Measurements from ENCODE around the gene PLPP1.

The PLPP1 gene

DNA sequence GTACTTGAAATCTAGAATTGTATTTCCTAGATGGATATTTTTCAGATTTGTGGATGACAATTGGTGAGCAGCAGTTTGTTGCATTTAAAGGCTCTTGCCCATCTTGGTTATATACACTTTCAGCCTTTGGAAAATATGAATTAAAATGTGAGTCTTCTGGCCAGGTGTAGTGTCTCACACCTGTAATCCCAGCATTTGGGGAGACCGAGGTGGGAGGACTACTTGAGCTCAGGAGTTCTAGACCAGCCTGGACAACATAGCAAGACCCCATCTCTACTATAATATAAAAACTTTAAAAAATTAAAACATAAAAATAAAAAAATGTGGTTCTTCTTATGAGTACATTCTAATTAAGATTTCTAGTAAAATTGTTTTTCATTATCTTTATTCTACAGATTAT, 125.0 kb downstream of the PLPP1 start:
- DNase-seq (ENCODE audit: low read depth in 2 of 3, low spot score in 2 of 3): no peak

DNA sequence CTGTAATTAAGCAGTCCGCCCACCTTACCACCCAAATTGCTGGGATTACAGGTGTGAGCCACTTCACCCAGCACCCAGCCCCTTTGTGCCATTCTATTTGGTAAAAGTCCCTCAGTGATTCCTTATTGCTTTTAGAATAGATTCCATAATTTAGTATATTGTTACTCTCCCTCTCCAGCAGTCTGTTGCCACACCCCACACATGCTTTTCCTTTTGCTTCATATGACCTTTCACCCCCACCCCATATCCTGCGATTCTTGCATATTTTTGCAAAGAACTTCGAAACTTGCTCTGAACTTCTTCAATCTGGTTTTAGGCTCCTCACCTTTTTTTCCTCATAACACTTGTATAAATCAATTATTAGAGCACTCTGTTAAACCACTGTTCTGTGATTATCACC, 126.8 kb downstream of the PLPP1 start:
- no peak for DNase-seq (ENCODE audit: low read depth in 2 of 3, low spot score in 2 of 3)

DNA sequence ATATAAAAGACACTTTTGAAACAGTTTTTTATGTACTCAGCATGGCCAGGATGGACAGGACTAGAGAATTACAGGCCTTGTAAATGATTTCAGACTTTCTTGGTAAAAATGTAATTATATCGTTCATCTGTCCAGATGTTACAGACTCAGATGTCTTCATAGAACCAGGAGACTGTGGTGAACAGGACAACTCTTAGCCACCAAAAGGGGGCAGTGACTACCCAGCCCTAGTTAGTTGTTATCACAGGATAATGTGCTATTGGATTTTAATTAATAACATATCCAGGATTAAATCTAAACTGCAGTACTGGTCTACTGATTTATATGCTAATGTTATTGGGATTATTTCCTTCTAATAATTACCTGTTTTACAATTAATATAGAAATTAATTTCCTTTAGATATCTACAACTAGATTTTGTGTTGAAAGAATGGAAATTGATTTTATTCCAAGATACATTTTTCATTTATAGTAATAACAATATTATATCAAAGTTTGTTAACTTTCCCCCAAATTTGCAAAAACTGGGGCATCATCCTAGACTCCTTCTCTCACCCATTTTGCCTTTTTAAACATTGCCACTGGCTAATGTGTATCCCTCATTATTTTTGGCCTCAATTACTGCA, 127.6 kb downstream of the PLPP1 start:
- DNase-seq (ENCODE audit: low read depth in 2 of 3, low spot score in 2 of 3): no peak

DNA sequence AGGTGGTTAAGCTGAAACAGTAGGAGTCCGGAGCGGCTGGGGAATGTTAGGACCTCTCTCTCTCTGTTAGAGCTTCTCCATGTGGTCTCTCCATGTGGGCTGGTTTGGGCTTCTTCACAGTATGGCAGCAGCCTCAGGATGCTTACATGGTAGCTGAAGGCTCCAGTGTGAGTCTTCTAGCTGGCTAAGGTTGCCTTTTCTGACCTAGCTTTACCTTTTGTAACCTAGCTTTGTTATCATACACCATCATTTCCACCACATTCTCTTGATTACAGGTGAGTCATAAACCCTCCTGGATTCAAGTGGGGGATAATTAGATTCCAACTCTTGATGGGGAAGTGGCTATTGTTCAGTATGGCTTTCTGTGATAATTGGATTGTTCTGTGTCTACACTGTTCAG, 128.5 kb downstream of the PLPP1 start:
- DNase-seq (ENCODE audit: low read depth in 2 of 3, low spot score in 2 of 3): no peak

DNA sequence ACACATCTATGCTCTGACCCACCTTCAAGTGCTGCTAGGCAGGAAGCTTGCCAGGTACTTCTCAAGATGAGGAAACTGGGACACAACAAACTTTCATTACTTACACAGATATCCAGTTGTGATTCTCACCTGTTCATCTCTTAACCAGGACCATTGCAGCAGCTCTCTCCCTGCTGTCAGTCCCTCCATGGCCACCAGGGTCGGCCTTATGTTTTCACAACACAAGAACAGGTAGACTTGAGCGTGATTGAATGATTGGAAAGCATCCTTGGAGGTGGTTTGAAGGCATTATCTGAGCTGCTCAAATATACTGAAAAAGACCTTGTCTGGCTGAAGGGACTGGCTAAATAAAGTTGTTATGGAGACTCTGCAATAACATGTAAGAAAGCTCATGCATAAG, 132.6 kb downstream of the PLPP1 start:
- DNase-seq (ENCODE audit: low read depth in 2 of 3, low spot score in 2 of 3): no peak

DNA sequence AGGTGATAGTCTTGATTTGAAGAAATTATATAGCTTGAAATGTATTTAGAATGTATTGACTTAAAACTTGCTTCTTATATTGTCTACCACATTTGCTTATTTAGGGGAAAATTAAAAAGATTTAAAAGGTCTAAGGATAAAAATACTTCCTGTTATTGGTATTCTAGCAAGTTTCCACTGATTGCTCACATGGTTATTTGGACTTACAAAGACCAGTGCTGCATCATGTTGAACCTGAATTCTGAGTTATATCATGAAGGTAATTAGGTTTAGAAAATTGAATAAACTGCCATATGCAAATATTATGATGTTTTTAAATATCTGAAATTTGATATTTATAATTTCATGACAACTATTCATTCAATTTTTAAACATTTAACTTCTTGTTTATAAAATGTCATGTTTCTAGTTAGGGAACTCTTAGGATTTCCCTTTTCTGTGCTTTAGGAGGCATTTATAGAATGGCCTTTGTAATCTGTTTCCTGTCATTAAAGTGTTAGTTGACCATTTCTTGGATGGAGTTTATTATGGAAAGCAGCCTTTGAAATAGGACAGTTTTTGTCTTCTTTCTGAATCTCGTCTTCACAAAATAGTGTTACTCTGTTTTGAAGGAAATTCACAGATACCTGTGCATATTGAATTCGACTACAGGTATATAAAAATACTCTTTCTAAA, 141.1 kb downstream of the PLPP1 start:
- no peak for DNase-seq (ENCODE audit: low read depth in 2 of 3, low spot score in 2 of 3)

DNA sequence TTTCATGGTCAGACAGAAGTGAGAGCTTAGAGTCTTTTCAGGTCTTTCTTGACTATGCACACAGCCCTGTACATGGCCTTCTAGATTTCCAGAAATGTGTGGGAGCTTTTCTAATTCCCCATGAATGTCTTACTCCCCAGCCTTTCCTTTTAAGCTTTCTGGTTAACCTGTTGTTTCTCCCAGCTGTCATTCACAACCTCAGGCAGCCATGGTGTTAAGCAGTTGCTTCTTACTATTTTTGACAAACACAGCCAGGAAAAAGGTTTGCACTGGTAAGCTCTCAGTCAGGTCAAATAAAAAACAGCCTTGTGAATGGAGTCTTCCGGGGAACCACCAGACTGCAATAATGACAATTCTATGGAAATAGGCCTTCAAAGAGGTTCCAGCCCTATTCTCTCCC, 142.1 kb downstream of the PLPP1 start:
- DNase-seq (ENCODE audit: low read depth in 2 of 3, low spot score in 2 of 3): no peak

DNA sequence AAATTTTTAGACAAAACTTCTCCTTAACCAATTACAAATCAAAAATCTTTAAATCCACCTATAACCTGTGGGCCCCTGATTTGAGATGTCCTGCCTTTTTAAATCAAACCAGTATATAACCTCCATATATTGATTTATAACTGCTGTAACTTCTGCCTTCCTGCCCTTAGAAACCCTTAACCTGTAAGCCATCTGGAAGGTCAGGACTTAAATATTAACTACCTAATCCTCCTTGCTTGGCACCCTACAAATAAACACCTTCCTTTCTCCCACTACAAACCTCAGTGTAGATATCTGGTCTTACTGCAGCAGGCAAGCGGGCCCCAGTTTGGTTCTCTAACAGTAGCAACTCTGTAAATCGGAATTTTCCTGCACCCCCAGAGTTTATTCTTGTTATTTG, 143.1 kb downstream of the PLPP1 start:
- DNase-seq (ENCODE audit: low read depth in 2 of 3, low spot score in 2 of 3): no peak

DNA sequence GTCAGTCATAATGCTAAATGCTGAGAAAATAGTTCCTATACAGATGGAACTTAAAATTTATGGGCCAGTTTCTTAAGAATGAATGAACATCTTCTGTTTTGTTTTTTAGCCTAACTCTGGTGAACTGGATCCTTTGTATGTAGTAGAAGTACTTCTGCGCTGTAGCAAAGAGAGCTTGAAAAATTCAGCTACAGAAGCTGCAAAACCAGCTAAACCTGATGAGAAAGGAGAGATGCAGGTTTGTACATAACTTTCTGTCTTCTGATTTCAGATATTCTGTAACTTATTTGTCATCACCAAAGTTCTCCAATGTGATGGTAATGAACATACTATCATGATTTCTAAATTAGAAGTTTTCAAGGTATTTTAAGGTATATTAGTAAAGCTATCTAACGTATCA, 146.9 kb downstream of the PLPP1 start:
- DNase-seq (ENCODE audit: low read depth in 2 of 3, low spot score in 2 of 3): no peak

DNA sequence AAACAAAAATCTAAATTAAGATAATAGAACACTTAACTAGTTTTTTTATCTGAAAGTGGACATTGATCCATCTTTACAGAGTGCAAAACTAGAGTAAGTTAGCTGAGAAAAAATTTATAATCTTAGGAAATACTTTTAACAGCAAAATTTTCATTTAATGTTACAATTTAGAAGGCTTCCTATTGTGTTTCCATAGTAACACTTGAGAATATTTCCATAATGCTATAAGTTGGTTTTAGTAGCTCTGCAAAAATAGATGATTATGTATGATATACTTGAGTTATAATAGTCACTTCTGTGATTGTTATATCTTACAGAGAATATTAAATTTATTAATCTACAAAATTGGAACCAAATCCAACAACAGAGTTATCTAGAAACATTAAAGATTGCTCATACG, 148.4 kb downstream of the PLPP1 start:
- no peak for DNase-seq (ENCODE audit: low read depth in 2 of 3, low spot score in 2 of 3)

DNA sequence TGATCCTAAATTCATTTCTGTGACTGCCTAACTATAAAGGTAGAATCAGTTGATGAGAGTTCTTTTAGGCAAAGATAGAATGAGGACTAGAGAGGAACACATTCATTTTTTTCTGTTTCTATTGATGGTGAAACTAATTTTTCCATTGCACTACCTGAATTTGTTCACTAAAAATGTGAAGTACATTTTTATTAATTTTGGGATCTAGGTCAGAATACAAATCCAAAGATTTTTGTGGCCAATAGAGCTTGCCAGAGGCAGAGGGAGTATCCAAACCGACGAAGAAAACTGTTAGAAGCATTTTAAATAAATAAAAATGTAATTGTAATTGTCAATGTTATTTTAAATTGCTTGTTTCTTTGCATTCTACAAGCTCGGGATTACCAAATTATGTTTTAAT, 148.9 kb downstream of the PLPP1 start:
- no peak for DNase-seq (ENCODE audit: low read depth in 2 of 3, low spot score in 2 of 3)

DNA sequence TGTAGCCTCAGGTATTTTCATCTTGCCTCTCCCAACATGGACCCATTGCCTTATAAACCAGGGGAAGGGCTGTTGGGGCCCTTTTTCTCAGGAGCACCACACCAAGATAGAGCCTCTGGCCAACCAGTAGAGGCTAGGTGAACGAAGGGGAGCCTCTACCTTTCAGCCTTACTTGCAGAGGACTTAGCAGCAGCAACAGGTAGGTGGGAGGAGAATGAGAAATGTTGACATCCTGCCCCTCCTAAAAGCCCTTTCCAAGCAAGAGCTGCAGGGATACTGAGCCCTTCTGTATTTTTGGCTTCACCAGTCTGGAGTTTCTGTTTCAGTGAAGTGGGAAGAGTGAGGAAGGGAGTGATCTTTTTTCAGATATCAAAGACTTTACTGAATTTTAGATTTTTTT, 149.5 kb downstream of the PLPP1 start:
- no peak for DNase-seq (ENCODE audit: low read depth in 2 of 3, low spot score in 2 of 3)

DNA sequence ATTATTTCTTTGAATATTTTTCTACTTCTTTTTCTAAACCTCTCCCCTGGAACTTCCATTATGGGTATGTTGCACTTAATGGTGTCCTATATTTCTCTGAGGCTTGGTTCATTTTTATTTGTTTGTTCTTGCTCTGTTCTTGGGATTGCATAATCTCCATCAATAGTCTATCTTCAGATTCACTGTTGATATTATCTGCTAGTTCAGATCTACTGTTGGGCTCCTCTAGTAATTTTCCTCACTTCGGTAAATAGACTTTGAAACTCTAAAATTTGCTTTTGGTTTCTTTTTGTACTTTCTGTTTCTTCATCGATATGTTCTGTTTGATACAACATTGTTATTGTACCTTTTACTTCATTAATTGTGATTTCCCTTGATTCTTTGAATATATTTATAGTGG, 150.7 kb downstream of the PLPP1 start:
- DNase-seq (ENCODE audit: low read depth in 2 of 3, low spot score in 2 of 3): no peak

DNA sequence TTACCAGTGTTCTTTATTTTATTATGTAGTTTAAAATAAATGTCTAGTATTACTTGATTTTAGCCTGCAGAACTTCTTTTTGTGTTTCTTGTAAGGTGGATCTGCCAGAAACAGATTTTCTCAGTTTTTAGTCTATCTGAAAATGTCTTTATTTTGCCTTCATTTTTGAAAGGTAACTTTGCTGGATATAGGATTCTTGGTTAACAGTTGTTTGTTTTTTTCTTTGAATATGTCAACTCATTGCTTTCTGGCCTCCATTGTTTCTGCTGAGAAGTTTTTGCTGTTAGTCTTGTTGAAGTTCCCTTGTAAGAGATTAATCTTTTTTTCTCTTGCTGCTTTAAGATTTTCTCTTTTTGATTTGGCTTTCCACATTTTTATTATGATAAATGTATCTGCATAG, 151.5 kb downstream of the PLPP1 start:
- no peak for DNase-seq (ENCODE audit: low read depth in 2 of 3, low spot score in 2 of 3)

DNA sequence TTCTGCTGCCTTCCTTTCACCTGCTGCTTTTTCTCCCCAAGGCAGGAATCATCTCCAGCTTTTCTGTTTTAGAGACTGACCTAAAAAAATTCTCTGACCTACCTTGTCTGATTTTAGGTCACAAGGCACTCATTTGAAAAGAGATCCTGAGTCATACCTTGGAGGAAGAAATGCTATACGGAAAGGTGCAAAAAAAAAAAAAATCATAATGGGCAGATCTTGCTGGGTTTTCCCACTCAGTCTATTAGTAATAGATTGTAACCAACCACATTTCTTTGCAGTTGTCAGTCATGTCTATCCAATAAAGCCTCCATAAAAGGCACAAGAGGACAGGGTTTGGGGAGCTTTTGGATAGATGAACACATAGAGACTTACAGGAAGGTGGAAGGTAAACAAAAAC, 157.0 kb downstream of the PLPP1 start:
- DNase-seq (ENCODE audit: low read depth in 2 of 3, low spot score in 2 of 3): no peak
